BE2C (cell line): ENCODE data around the gene USP4.

ENCODE experiments used
- DNase-seq: peaks from one replicate; pipeline ENCODE4 v3.0.0-alpha.2; 2020
- H3K27me3 ChIP-seq: fragments of 250-450 bp; sonication (Bioruptor Pico); 2 replicates; pipeline ENCODE4 v1.5.1; 2020; ENCODE audit warnings: mild to moderate bottlenecking
- H3K36me3 ChIP-seq: fragments of 250-450 bp; sonication (Bioruptor Pico); 2 replicates; pipeline ENCODE4 v1.5.1; 2020; ENCODE audit warnings: mild to moderate bottlenecking
- H3K4me1 ChIP-seq: fragments of 250-450 bp; sonication (Bioruptor Pico); 2 replicates; pipeline ENCODE4 v1.5.1; 2020
- H3K4me3 ChIP-seq: 2 replicates; pipeline ENCODE4 v1.5.1; 2011; ENCODE audit warnings: low read depth, low read length
- H3K9me3 ChIP-seq: fragments of 250-450 bp; sonication (Bioruptor Pico); 2 replicates; pipeline ENCODE4 v1.5.1; 2020
- TF ChIP-seq, protein P1 (sequence below): IDR thresholded peaks from 2 replicates; pipeline ENCODE4 v1.5.1; 2012; ENCODE audit warnings: mild to moderate bottlenecking, low read depth, low read length

Gene USP4

DNA sequence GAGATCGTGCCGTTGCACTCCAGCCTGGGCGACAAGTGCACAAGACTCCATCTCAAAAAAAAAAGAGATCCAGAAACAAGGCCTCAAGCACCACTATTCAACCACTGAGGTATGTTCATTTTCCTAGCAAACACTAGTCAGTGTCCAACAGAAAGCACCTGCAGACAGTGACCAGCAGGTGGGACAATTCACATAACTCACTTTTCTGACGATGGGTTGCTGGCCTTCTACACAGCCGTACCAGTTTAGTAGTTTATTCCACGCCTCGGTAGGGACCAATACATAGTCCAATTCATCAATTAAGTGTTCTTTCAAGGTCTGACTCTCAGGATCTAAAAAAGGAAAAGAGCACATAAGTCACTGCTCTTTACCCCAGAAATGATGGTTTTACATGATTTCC lies 12.4 kb downstream of the USP4 start:
- TF ChIP-seq, protein P1, sequence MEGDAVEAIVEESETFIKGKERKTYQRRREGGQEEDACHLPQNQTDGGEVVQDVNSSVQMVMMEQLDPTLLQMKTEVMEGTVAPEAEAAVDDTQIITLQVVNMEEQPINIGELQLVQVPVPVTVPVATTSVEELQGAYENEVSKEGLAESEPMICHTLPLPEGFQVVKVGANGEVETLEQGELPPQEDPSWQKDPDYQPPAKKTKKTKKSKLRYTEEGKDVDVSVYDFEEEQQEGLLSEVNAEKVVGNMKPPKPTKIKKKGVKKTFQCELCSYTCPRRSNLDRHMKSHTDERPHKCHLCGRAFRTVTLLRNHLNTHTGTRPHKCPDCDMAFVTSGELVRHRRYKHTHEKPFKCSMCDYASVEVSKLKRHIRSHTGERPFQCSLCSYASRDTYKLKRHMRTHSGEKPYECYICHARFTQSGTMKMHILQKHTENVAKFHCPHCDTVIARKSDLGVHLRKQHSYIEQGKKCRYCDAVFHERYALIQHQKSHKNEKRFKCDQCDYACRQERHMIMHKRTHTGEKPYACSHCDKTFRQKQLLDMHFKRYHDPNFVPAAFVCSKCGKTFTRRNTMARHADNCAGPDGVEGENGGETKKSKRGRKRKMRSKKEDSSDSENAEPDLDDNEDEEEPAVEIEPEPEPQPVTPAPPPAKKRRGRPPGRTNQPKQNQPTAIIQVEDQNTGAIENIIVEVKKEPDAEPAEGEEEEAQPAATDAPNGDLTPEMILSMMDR: peak; percentile 34
- DNase-seq: no peak
- H3K9me3 ChIP-seq: no peaks in the 10 kb centered on the region
- H3K36me3 ChIP-seq: peaks cover 5% of the 10 kb centered on the region; the same call in 1 of the 2 replicates
- no peaks in the 10 kb centered on the region for H3K4me1 ChIP-seq
- no peak overlapping the region for H3K4me3 ChIP-seq
- H3K27me3 ChIP-seq: no peaks in the 10 kb centered on the region

DNA sequence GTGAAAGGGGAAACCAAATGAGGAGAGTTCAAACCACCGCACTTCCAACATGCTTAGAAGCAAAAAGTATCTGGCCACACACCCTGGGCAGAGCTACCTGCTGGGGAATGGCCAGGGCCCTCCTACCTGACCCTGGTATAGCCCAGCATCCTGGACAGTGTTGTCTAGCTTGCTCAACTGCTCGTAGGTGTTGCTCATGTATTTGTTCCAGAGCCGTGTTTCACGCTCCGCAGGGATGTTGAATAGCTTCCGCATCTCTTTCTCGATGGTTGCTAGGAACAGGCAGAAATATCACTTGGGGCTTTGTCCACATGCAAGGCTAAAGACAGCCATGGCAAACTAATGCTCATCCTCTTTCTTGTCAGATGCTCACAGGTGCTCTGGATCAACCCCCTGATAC lies 15.1 kb downstream of the USP4 start:
- H3K27me3 ChIP-seq: no peaks in the 10 kb centered on the region
- no peaks in the 10 kb centered on the region for H3K4me1 ChIP-seq
- no peaks in the 10 kb centered on the region for H3K9me3 ChIP-seq
- H3K36me3 ChIP-seq: peaks cover 8% of the 10 kb centered on the region; the same call in 1 of the 2 replicates
- TF ChIP-seq, protein P1: no peak
- H3K4me3 ChIP-seq: no peak overlapping the region
- no peak for DNase-seq

DNA sequence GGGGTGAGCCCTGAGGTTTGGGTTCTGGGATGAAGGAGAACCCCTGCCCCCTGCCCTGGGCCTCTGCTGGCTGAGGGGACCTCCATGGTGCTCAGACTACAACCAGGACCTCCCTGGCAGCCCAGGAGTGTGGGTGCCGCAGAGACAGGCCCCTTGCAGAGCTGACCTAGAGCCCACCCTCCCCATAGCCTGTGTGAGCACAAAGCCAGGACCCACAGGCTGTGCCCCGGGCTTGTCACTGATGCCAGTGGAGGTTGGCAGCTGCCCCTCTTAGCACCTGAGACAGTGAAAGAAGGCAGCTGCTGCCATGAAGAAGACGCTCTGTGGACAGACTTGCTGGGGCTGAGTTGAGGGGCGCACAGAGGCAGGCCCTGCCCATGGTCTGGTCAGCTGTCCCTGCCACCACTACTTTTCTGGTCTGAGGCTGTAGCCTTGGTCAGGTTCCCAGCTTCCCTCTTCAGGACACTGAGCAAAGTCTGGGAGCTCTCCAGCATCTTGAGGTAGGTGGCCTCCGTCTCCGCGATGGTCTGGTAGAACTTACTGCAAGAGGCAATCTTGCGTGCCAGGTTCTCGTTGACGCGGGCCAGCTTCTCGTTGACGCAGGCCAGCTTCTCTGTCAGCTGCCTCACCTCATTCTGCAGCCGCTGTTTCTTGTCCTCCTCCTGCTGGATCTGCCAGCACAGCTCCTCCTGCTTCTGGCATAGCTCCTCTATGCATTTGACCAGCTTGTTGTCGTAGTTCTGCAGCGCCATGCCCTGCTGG lies 23.0 kb downstream of the USP4 start:
- no peak for DNase-seq
- H3K4me1 ChIP-seq: no peaks in the 10 kb centered on the region
- no peaks in the 10 kb centered on the region for H3K9me3 ChIP-seq
- no peak overlapping the region for H3K4me3 ChIP-seq
- H3K36me3 ChIP-seq: no peaks in the 10 kb centered on the region
- H3K27me3 ChIP-seq: no peaks in the 10 kb centered on the region
- TF ChIP-seq, protein P1: no peak

DNA sequence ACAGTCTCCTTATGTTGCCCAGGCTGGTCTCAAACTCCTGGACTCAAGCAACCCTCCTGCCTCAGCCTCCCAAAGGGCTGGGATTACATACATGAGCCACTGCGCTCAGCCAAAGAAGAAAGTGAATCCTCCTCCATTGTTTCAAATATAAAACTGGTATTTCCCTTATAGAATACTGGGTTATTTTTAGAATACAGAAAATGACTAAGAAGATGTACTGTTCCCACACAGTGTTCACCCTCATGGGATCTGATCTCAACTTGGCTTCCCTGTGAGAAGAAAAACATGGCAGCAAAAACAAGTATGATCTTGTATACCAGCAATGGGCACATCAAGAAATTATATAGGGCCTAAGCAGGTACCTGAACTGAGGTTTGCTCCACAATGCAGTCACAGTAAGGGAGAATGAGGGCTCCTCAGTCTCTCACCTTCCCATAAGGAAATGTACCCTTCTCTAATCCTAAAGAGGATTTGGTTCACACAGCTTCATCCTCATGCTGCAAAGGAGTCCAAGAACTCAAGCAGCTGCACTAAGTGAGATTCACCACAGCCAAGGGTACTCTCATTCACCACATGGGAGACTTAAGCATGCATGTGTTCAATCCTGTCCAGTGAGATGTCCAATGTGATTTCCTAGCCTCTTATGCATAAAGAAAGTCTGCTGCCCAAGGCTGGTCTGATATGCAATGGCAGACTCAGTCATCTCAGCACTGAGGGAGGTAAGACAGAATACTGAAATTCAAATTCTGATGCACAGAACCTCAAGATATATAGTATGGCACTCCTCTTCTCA lies 25.8 kb downstream of the USP4 start:
- Histone ChIP-seq H3K4me3 (no peak overlapping the region), H3K36me3 (no peaks in the 10 kb centered on the region), H3K4me1 (no peaks in the 10 kb centered on the region), H3K27me3 (no peaks in the 10 kb centered on the region), H3K9me3 (no peaks in the 10 kb centered on the region)
- TF ChIP-seq, protein P1: no peak
- no peak for DNase-seq

DNA sequence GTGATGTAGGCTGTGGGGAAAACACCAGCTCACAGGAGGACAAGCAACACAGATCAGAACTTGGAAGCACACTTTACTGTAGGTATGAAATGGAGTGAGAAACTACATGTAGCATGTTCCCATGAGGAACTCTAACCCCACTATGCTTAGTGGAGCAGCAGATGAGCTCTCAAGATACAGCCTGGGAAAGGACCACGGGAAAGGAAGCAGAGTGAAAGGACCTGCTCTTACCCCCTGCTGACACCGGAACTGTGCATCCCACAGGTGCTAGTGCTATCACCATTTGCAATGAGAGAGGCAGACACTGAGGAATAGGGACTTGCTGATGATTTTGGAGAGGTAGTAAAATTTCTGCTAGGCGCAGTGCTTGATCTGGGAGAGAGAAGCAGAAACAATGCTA lies 28.6 kb downstream of the USP4 start:
- Histone ChIP-seq H3K36me3 (no peaks in the 10 kb centered on the region), H3K4me1 (no peaks in the 10 kb centered on the region), H3K27me3 (no peaks in the 10 kb centered on the region), H3K4me3 (no peak overlapping the region), H3K9me3 (no peaks in the 10 kb centered on the region)
- TF ChIP-seq, protein P1: no peak
- no peak for DNase-seq

DNA sequence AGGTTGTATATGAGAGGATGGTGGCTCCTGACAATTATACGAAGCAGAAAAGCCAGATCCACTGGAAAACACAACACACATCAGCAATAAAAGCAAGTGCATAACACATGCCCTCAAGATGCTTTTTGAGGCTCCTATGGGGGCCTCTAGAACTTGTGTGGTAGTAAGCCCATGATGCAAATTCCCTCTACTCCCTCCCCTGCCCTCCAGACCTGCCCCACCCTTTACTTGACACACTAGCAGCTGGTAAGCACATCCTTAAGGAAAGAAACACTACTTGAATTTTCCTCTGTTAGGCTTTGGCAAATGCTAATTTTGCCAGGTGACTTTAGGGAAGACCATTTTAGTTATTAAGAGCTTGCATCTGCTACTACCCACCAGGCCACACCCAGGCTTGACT lies 29.2 kb downstream of the USP4 start:
- TF ChIP-seq, protein P1: no peak
- Histone ChIP-seq H3K36me3 (no peaks in the 10 kb centered on the region), H3K4me1 (no peaks in the 10 kb centered on the region), H3K27me3 (no peaks in the 10 kb centered on the region), H3K4me3 (no peak overlapping the region), H3K9me3 (no peaks in the 10 kb centered on the region)
- DNase-seq: no peak
